HG03342 (cell line): ENCODE results near the gene SPEF1.
"Not testable (repeated sequence)": the region's sequence is repeated elsewhere in the genome, so short reads cannot be mapped to it uniquely, and the experiment has no call there.

Source experiments
- ATAC-seq: cut with Tn5 transposase; IDR thresholded peaks from one replicate; pipeline ENCODE4 v1.9.1; 2021; ENCODE audit warnings: mild to moderate bottlenecking, moderate library complexity; ENCODE audit not compliant: unreplicated experiment

The SPEF1 gene

DNA sequence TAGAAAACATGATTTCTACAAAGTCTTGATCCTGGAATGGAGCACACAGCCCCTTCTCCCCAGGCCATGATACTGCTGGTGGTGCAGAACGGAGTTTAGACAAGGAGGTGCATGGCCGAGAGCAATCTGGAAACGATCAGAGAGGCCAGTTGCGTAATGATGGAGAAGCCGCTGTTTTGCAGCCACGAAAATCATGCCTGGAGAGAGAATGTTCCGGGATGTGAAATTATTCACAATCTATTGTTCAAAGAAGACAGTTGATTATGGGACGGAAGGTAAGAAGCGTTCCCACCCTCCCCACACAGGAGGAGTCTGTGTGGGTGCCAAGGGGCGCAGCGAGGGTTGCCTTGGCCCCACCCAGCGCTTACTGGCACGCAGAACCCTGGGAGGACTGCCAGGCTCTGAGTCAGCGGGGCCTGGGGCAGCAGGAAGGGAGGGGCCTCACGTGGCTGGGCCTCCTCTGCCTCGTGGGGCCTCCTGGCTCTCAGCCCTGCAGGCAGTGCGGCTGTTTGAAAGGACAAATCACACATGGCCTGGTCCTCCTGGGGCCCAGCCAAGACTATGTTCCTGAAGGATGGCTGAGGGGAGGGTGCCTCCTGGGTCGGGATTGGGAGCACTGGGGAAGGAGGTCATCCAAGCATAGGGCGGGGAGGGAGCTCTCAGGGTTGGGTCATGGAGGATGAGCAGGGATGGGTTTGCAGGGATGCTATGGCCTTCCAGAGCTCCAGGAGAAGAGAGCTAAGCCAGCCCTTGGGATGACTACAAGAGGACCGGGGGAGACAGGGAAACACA lies 30.4 kb upstream of the SPEF1 start:
- peak; percentile 55 for ATAC-seq

DNA sequence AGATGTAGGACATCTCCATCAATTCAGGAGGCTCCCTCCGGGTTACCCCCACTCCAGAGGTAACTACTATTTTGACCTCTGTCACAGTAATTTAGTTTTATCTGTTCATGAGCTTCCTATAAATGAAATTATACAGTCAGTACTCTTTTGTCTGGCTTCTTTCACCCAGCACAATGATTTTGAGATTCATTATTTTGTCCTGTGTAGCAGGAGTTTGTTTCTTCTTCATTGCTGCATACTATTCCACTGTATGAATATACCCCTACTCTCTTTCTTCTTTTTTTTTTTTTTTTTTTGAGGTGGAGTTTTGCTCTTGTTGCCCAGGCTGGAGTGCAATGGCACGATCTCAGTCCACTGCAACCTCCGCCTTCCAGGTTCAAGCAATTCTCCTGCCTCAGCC lies 27.3 kb upstream of the SPEF1 start:
- ATAC-seq: no peak

DNA sequence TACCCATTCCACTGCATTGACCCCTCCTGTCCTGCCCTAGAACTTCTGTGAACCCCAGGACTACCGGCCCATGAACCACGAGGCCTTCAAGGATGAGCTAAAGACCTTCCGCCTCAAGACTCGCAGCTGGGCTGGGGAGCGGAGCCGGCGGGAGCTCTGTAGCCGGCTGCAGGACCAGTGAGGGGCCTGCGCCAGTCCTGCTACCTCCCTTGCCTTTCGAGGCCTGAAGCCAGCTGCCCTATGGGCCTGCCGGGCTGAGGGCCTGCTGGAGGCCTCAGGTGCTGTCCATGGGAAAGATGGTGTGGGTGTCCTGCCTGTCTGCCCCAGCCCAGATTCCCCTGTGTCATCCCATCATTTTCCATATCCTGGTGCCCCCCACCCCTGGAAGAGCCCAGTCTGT lies 23.5 kb upstream of the SPEF1 start:
- no peak for ATAC-seq

DNA sequence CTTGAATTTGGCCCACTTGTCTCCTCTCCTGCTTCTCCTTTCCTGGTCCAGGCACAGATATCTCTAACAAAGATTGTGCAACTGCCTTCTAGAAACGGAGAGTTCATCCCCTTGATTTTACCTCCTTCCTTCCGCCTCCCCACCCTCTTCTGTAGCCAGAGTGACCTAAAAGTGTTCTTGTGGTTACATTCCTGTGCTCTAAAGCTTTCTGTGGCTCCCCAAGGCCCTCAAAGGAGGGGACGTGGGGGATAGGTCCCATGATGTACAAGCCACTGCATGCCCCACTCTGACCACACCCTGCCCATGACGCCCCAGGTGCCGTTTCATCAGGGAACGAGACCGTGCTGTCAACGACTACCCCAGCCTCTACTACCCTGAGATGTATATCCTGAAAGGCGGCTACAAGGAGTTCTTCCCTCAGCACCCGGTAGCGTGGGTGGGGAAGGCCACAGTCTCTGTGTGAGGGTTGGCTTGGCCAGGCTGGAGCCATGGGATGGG lies 23.1 kb upstream of the SPEF1 start:
- ATAC-seq: no peak

DNA sequence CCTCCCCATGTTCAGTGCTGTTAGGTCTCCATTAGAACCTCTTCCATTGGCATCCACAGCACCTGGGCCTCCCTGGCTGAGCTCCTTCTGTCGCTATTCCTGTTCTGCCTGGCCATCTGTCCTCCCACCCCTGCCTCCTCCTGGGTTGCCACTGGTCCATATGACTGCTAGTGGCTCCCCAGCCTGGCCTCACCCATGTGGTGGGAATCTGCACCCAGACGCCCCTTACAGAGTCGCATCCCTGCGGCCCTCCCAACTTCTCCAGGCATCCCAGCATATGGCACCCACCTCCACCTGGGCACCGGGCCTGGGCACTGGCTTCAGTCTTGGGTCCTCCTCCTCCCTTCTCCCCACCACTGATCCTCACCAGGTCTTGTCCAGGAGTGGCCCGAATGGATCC lies 22.6 kb upstream of the SPEF1 start:
- ATAC-seq: no peak

DNA sequence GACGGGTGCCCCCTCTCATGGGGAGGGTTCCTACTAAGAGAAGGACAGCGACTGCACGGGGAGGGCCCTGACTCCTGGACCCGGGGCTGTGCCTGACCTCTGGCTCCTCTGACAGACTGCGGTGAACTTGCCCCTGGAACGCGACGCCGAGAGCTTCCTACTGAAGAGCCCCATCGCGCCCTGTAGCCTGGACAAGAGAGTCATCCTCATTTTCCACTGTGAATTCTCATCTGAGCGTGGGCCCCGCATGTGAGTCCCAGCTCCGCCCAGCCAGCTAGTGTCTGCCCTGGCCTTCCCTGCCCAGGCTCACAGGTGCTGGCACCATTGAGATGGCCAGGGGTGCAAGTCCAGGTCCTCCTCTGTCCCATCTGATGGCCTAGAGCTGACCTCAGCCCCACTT lies 22.0 kb upstream of the SPEF1 start:
- ATAC-seq: no peak

DNA sequence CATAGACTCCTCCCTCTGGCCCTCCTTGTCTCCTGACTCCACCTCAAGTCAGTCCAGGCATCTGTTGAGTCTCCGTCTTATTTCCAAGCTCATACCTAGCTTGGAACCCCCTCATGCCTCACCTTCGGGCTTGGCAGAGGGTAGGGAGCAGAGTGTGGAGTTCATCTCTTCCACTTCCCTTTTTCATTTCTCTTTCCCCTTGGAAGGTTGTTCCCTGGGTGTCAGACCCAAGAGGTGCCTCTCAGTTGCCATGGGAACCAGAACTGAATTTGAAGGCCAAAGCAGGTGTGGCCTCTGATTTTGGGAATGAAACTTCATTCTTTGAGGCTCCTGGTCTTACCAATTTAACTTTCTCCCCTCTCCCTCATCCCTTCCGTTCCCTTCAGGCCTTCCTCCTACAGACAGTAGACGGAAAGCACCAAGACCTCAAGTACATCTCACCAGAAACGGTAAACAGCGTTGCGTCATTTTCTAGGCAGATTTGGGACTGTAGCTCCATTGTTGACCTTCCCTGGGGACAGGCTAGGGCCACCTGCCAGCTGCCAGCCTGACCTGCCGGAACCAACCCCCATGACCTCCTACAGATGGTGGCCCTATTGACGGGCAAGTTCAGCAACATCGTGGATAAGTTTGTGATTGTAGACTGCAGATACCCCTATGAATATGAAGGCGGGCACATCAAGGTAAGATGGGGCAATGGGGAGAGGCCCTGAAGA lies 21.4 kb upstream of the SPEF1 start:
- no peak for ATAC-seq

DNA sequence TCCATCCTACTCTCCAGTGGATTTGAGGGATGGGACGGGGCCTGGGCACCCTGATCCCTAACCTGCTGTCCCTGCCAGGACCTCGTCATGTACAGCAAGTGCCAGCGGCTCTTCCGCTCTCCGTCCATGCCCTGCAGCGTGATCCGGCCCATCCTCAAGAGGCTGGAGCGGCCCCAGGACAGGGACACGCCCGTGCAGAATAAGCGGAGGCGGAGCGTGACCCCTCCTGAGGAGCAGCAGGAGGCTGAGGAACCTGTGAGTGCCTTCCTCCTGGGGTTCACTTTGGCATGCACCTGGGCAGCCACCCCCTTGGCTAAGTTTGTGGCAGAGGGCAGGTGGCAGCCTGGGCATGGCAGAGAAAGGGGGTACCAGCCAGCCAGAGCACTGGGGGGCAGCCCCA lies 20.6 kb upstream of the SPEF1 start:
- ATAC-seq: no peak

DNA sequence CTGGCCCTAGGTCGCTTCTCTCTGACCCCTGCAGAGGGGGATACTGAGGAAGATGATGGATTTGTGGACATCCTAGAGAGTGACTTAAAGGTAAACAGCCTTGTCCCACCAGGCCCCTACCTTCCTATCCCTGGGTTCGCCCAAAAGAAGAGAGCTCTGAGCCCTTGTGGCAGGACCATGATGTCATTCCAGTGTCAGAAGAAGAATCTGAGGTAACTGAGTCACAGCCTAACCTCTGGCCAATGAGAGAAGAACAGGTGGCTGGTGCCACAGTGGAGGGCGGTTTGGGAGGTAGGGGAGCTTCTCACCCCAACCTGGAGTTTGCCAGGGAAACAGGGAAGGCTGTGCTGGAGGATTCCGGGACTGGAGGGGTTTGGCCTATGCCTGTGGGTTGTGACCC lies 20.1 kb upstream of the SPEF1 start:
- no peak for ATAC-seq

DNA sequence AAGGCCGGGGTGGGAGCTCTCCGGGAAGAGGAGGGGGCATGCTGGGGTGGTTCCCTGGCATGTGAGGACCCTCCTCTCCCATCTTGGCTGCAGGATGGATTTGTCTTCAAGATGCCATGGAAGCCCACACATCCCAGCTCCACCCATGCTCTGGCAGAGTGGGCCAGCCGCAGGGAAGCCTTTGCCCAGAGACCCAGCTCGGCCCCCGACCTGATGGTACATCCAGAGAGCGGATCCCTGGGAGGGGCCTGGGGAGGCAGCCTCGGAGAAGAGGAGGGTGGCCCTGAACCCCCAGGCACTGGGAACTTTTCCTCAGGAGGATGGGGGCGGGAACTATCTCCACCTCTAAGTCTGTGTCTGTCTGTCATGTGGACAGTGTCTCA lies 19.6 kb upstream of the SPEF1 start:
- ATAC-seq: no peak

DNA sequence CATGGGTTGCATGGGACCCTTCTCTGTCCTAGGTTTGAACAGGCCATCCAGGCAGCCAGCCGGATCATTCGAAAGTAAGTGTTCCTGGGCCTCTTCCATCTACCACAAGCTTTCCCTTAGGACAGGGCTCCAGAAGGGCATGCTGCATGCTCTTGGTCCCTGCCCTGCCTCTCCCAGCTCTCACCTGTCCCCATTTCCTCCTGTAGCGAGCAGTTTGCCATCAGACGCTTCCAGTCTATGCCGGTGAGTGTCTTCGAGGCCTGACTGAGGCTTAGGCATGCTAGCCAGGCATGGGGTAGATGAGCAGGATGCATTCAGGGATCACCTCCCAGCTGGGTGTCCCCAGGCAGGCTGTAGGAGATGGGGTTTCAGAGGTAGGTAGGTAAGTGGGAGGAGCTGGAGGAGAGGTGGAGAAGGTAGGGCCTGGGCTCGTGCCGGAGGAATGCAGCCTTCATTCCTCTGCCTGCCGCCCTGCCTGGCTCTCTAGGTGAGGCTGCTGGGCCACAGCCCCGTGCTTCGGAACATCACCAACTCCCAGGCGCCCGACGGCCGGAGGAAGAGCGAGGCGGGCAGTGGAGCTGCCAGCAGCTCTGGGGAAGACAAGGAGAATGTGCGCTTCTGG lies 19.1 kb upstream of the SPEF1 start:
- ATAC-seq: no peak

DNA sequence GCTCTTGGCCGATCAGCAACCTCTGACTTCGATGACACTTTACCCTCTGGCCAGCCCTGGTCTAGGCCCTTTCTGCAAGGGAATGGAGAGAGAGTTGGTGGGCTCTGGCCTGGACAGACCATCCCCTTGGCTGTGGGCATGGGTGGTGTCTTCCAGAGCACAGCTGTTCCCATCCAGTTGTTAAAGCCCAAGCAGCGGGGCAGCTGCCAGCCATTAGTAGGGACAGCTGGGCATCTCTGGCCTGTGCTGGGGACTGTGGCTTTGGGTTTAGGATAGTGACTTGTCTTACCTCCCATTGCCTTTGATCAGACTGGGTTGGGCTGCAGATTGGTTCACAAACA lies 17.6 kb upstream of the SPEF1 start:
- ATAC-seq: no peak

DNA sequence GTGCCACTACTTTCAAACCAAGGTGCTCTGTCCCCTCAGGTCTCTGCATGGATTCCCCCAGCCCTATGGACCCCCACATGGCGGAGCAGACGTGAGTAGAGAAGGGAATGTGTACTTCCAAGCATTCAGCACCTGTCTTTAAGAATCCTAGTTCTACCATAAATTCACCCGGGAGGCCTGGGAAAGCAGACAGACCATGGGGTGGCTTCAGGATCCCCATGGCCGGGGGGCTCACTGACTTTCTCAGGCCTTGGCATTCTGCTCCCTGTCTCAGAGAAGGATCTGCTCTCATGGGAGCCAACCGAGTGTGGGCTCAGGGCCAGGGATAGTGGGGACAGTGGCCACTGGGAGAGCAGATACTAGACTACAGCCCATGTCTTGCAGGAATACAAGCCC lies 17.1 kb upstream of the SPEF1 start:
- ATAC-seq: no peak

DNA sequence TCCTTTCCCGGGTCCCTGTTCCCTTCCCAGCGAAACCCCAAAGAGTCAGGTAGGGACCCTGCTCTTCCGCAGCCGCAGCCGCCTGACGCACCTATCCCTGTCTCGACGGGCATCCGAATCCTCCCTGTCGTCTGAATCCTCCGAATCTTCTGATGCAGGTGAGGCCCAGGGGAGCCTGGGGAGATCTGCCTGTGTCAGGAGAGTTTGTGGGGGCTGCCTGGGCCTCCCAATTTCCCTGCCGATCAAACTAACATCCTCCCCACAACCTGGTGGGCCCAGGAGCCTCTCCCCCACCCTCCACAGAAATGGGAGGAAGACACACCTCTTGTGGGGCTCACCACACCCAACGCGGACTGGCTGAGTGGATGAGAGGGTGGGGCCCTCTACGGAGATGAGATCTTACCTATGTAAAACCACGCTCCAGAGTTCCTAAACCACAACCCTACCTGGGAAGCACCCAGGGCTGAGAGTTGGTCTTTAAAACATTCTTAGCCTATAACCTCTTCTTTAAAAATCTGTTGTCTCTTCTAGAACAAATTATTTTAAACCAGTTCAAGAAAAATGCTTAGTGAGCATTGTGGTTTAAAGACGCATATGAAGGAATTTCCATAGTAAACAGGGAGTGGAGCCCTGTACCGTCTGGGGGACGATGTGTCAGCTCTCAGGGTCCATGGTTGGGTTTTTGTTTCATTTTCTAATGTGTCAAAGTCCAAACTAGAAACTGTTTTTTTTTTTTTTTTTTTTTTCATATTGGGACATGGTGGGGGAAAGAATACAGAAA lies 16.5 kb upstream of the SPEF1 start:
- ATAC-seq: no peak

DNA sequence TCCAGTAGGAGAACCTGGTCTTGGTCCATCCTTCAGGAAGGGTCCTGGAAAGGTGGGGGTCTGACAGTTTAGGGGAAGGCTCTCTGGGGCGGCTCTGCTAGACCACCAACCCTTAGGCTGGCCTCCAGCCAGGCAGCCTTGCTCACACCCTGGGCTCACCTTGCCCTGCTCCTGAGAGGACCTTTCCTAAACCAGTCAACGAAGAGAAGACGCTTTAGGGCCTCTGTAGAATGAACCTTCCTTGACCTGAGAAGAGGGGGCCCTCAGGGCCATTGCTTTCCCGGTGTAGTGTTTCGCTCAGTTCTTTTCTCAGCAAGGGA lies 15.9 kb upstream of the SPEF1 start:
- ATAC-seq: no peak

DNA sequence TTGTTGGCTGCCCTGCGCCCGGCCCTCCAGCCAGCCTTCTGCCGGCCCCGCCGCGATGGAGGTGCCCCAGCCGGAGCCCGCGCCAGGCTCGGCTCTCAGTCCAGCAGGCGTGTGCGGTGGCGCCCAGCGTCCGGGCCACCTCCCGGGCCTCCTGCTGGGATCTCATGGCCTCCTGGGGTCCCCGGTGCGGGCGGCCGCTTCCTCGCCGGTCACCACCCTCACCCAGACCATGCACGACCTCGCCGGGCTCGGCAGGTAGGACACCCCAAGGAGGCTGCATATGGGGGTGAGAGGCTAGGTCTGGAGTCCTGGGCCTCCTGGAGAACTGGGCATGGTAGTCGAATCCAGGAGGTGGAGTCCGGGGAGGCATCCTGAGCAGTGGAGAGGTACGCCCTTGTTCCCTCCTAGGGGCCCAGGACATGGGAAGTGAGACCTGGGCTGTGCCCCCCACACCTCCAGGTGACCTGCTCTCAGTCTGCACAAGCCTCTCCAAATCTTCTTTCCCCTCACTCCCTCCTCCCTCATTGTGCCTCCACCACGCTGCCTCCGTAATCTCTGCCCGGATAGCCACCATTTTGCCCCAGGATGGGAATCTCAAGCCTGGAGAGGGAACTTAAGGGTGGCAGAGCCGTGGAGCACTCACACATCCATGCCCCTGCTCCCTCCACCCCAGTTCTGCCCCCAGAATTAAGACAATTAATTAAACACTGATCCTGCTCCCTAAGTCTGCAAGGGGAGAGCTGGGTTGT lies 15.4 kb upstream of the SPEF1 start:
- peak; percentile 1 for ATAC-seq

DNA sequence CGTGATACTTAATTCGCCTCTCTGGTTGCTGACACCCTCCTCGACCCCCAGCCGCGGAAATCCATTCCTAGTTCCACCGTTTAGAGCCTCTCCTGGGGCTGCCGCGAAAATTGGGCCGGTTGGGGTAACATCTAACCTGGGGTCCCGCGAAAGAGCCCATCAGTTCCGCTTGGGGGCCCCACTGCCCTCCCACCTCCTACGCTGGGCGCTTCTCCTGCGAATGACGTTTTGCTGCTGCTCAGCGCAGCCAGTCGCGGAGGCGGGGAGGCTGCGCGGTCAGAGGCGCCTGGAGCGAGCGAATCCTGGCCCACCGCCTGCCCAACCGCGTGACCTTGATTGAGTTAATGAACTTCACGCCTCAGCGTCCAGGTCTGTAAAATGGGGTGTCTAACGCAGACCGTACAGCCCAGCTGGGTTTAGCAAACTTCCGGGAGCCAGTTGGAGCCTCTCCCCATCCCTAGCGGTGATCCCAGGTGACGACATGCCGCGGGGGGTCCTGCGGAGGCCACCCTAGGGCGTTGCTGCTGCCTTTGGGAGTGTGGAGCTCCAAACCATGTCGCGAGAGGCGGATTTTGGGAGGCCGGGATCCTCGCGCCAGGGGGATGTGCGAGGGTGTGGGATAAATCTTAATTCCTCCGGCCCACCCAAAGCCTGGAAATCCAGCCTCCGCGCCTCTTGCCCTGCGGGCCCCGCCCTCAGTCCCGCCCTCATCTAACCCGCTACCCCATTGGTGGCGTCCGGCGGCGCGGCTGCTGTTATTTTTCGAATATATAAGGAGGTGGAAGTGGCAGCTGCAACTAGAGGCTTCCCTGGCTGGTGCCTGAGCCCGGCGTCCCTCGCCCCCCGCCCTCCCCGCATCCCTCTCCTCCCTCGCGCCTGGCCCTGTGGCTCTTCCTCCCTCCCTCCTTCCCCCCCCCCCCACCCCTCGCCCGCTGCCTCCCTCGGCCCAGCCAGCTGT lies 14.5 kb upstream of the SPEF1 start, which contains the start of gene CDC25B:
Gene CDC25B (plus strand): TSS at position 800 of the 958 bp plus-strand sequence. CDS start 222 bp downstream, outside the sequence.
- ATAC-seq: peak; percentile 57

DNA sequence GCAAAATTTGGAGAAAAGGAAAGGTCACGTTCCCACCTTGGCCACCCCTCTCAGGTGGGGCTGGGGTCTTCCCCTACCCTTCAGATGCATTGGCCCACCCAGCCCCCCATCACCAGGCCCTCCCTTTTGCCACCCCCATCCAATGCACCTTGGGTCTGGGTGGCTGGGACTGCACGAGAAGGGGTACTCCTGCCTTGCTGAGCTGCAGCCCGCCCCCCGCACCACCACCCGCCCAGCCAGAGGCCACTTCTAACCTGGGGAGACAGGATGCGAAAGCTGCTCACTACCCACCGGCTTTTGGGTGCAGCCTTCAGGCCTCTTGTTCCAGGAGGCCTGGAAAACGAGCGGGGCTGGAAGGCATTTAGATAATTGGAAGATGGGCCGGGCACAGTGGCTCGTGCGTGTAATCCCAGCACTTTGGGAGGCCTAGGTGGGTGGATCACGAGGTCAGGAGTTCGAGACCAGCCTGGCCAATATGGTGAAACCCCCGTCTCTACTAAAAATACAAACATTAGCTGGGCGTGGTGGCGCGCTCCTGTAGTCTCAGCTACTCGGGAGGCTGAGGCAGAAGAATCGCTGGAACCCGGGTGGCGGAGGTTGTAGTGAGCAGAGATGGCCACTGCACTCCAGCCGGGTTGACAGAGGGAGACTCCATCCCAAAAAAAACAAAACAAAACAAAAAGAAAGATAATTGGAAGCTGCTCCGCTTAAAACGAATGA lies 13.6 kb upstream of the SPEF1 start:
- ATAC-seq: no peak

DNA sequence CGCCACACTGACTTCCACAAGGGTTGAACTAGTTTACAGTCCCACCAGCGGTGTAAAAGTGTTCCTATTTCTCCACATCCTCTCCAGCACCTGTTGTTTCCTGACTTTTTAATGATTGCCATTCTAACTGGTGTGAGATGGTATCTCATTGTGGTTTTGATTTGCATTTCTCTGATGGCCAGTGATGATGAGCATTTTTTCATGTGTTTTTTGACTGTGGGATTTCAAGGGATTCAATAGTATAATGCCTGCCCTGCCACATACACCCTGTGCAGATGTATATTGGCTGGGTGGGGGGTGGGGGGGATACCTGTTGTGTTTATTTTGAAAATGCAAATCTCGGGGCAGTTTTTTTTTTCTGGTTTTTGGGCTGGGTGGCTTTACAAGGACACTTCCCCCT lies 12.9 kb upstream of the SPEF1 start:
- ATAC-seq: not testable (repeated sequence)
